Esophagus squamous epithelium (tissue), 5 donors: ENCODE results near the gene SHANK2. TPM values are rescaled to one million over a fixed set of nuclear protein-coding genes. Genes with fewer than 3 reads are reported as not detected.

Experiments used
- DNase-seq: peaks from one replicate; lab custom pipeline; 2025; lab: John Stamatoyannopoulos, UW
- H3K27ac ChIP-seq, 4 donors: fragments of 200-600 bp; sonication (generic); one replicate each; pipeline ENCODE4 v1.5.1; 2016 to 2019; ENCODE audit warnings: mild to moderate bottlenecking in 1 of 4
- H3K27me3 ChIP-seq, 4 donors: fragments of 200-600 bp; sonication (generic); 1 replicate in 3 of 4; 2 replicates in 1 of 4; pipeline versions ENCODE4 v1.5.1 to v1.6.0; 2017 to 2021; ENCODE audit warnings: antibody characterized with exemption in 1 of 4
- H3K36me3 ChIP-seq, 3 donors: fragments of 200-600 bp; sonication (generic); one replicate each; pipeline ENCODE4 v1.5.1; 2016 to 2019
- H3K4me1 ChIP-seq, 3 donors: fragments of 200-600 bp; sonication (generic); one replicate each; pipeline ENCODE4 v1.5.1; 2017 to 2019
- H3K4me3 ChIP-seq, 4 donors: fragments of 200-600 bp; sonication (generic); 1 replicate in 3 of 4; 2 replicates in 1 of 4; pipeline ENCODE4 v1.5.1; 2016 to 2019; ENCODE audit warnings: mild to moderate bottlenecking in 2 of 4, moderate library complexity in 1 of 4
- H3K9me3 ChIP-seq, 3 donors: fragments of 200-600 bp; sonication (generic); one replicate each; pipeline ENCODE4 v1.5.1; 2016 to 2019
- CTCF ChIP-seq, 6 experiments: fragments of 450-650 bp in 4 of 6; fragments of 200-600 bp in 2 of 6; sonication (generic) in 2 of 6; IDR thresholded peaks; one replicate each; pipeline ENCODE4 v1.5.1; 2016 to 2019; ENCODE audit warnings: antibody characterized with exemption in 6 of 6, mild to moderate bottlenecking in 4 of 6, moderate library complexity in 4 of 6
- POLR2A ChIP-seq, 4 donors: fragments of 450-650 bp; IDR thresholded peaks; one replicate each; pipeline ENCODE4 v1.6.1; 2017; ENCODE audit warnings: antibody characterized with exemption in 4 of 4, mild to moderate bottlenecking in 4 of 4, moderate library complexity in 3 of 4
- WGBS, 2 donors: methylation state at CpG; one replicate each; pipeline ENCODE4 v1.1.5; 2018; 5-methylcytosine and 5-hydroxymethylcytosine counted together
- intact Hi-C: fragments of 100-400 bp; cut with DNase I; formaldehyde crosslinking; loops from one replicate; pipeline ENCODE4 v1.15.0; 2022
- total RNA-seq, 4 donors: library from RNA; depleted of rRNA; stranded (reverse); fragments of >200 nt; gene quantifications; one replicate each; pipeline ENCODE4 v1.1.0, GENCODE V29; 2016
- donor health status: DM: yes; HTN: yes; CAD: no.

SHANK2 gene
- total RNA-seq, 4 donors from 2014 or later: 2.5 to 12.6 (median 4.8) TPM

GRCh38 chr11:71298761-71299181 lies 46.4 kb upstream of the SHANK2 start:
- intact Hi-C loops: no loop called here
- TF ChIP-seq POLR2A (IDR thresholded peaks at IDR 0.05) (no peak), CTCF (IDR thresholded peaks at IDR 0.05) (no peak)
- no peak overlapping the region for H3K4me3 ChIP-seq
- no peak for DNase-seq
- H3K36me3 ChIP-seq: no peaks in the 10 kb centered on the region
- peak overlapping the region in 1 of 4 donors; percentile 61 for H3K27ac ChIP-seq
- H3K9me3 ChIP-seq: no peaks in the 10 kb centered on the region
- H3K27me3 ChIP-seq: peaks cover 0 to 18% (median 0%) of the 10 kb centered on the region in 4 donors
- 78 to 85% methylated on average over 13 to 14 of the region's 14 CpGs for WGBS, 2 donors
- peaks cover 0 to 23% (median 6%) of the 10 kb centered on the region in 3 donors for H3K4me1 ChIP-seq

GRCh38 chr11:71298016-71298550 lies 45.7 kb upstream of the SHANK2 start:
- Histone ChIP-seq H3K4me3 (no peak overlapping the region), H3K27me3 (peaks cover 0 to 18% (median 0%) of the 10 kb centered on the region in 4 donors), H3K36me3 (no peaks in the 10 kb centered on the region), H3K9me3 (no peaks in the 10 kb centered on the region), H3K4me1 (peaks cover 0 to 23% (median 6%) of the 10 kb centered on the region in 3 donors), H3K27ac (no peak overlapping the region)
- intact Hi-C loops: no loop called here
- no peak for TF ChIP-seq POLR2A (IDR thresholded peaks at IDR 0.05)
- no peak for TF ChIP-seq CTCF (IDR thresholded peaks at IDR 0.05)
- no peak for DNase-seq
- 87 to 88% methylated on average over 5 of the region's 8 CpGs for WGBS, 2 donors

- no peak for DNase-seq
- intact Hi-C loops: no loop called here
- Histone ChIP-seq H3K4me3 (no peak overlapping the region), H3K4me1 (peaks cover 0 to 15% (median 6%) of the 10 kb centered on the region in 3 donors), H3K27ac (no peak overlapping the region), H3K27me3 (peaks cover 0 to 18% (median 0%) of the 10 kb centered on the region in 4 donors), H3K9me3 (peaks cover 0 to 6% (median 6%) of the 10 kb centered on the region in 3 donors), H3K36me3 (no peaks in the 10 kb centered on the region)
- WGBS, 2 donors: 95 to 97% methylated on average over 3 of the region's 9 CpGs
- TF ChIP-seq POLR2A (IDR thresholded peaks at IDR 0.05) (no peak), CTCF (IDR thresholded peaks at IDR 0.05) (no peak)
Measured at GRCh38 chr11:71294846-71295600, 42.6 kb upstream of the SHANK2 start.

- H3K4me1 ChIP-seq: peaks cover 0 to 8% (median 0%) of the 10 kb centered on the region in 3 donors
- H3K36me3 ChIP-seq: no peaks in the 10 kb centered on the region
- no peak for DNase-seq
- peaks cover 0 to 7% (median 6%) of the 10 kb centered on the region in 3 donors for H3K9me3 ChIP-seq
- H3K27me3 ChIP-seq: peaks cover 0 to 18% (median 0%) of the 10 kb centered on the region in 4 donors
- 88 to 90% methylated on average over 2 of the region's 3 CpGs for WGBS, 2 donors
- no peak overlapping the region for H3K27ac ChIP-seq
- H3K4me3 ChIP-seq: no peak overlapping the region
- no peak for TF ChIP-seq CTCF (IDR thresholded peaks at IDR 0.05)
- no peak for TF ChIP-seq POLR2A (IDR thresholded peaks at IDR 0.05)
- intact Hi-C loops: no loop called here
Measured at GRCh38 chr11:71293961-71294782, 41.8 kb upstream of the SHANK2 start.
